Gastroesophageal sphincter (tissue), 3 donors: ENCODE results near the gene CHD6.

Source experiments
- EP300 ChIP-seq: sonication (generic); formaldehyde crosslinking; IDR thresholded peaks from one replicate; pipeline ENCODE4 v1.6.1; 2017; ENCODE audit warnings: antibody characterized with exemption, mild to moderate bottlenecking
- POLR2AphosphoS5 ChIP-seq: sonication (generic); formaldehyde crosslinking; IDR thresholded peaks from one replicate; pipeline ENCODE4 v1.6.1; 2017; ENCODE audit warnings: antibody characterized with exemption
- TF ChIP-seq, protein P1 (sequence below), 4 experiments: fragments of 200-600 bp in 2 of 4; fragments of 450-650 bp in 2 of 4; sonication (generic) in 1 of 4; IDR thresholded peaks; one replicate each; pipeline ENCODE4 v1.5.1; 2017 to 2019; ENCODE audit warnings: antibody characterized with exemption in 4 of 4, mild to moderate bottlenecking in 2 of 4, moderate library complexity in 2 of 4

DNA sequence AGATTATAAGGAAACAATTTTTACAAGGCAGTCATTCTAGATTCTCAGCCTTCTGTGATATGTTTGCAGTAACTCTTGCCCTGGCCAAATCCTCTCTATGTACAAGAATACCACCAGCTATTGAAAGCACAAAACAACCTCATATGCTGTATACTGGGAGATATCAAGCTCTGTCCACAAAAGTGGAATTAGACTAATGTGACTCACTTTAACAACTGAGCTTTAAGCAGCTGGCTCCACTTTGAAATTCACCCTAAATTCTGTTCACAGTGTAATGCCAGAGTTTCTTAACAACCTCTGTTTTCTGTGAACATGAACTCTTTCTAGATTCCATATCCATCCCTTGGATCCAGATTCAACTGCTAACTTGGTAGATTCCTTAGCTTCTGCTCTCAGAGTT is 47.6 kb downstream of the CHD6 start:
- TF ChIP-seq, protein P1, sequence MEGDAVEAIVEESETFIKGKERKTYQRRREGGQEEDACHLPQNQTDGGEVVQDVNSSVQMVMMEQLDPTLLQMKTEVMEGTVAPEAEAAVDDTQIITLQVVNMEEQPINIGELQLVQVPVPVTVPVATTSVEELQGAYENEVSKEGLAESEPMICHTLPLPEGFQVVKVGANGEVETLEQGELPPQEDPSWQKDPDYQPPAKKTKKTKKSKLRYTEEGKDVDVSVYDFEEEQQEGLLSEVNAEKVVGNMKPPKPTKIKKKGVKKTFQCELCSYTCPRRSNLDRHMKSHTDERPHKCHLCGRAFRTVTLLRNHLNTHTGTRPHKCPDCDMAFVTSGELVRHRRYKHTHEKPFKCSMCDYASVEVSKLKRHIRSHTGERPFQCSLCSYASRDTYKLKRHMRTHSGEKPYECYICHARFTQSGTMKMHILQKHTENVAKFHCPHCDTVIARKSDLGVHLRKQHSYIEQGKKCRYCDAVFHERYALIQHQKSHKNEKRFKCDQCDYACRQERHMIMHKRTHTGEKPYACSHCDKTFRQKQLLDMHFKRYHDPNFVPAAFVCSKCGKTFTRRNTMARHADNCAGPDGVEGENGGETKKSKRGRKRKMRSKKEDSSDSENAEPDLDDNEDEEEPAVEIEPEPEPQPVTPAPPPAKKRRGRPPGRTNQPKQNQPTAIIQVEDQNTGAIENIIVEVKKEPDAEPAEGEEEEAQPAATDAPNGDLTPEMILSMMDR (IDR thresholded peaks at IDR 0.05) = no peak
- TF ChIP-seq POLR2AphosphoS5 (no peak), EP300 (no peak)
